Endothelial cell of umbilical vein (primary cell): Measurements from ENCODE around the gene SPINK4.

Experiments used
- EZH2 ChIP-seq: IDR thresholded peaks from 2 replicates; pipeline ENCODE4 v1.6.1; 2012; ENCODE audit warnings: borderline replicate concordance, low read depth, mild to moderate bottlenecking, moderate library complexity, low read length, inconsistent platforms; ENCODE audit not compliant: severe bottlenecking
- JUN ChIP-seq: IDR thresholded peaks from 2 replicates; pipeline ENCODE4 v1.6.1; 2011; ENCODE audit warnings: borderline replicate concordance, low read depth; ENCODE audit not compliant: insufficient read length, insufficient read depth
- POLR2A ChIP-seq: IDR thresholded peaks from 2 replicates; pipeline ENCODE4 v1.6.1; 2012; ENCODE audit warnings: low read depth, mild to moderate bottlenecking, control low read depth, low read length
- POLR2AphosphoS5 ChIP-seq: IDR thresholded peaks from 2 replicates; pipeline ENCODE4 v1.6.1; 2012; ENCODE audit warnings: low read depth, mild to moderate bottlenecking, control low read depth, low read length, moderate library complexity; ENCODE audit not compliant: insufficient read depth
- TF ChIP-seq, protein P1 (sequence below), 2 donors: IDR thresholded peaks; 1 replicate in 1 of 2; 2 replicates in 1 of 2; pipeline ENCODE4 v1.5.1; 2011; ENCODE audit warnings: low read length in 2 of 2, mild to moderate bottlenecking in 2 of 2, moderate library complexity in 2 of 2, control low read depth in 1 of 2, inconsistent platforms in 1 of 2, low read depth in 1 of 2; ENCODE audit not compliant: insufficient read depth in 1 of 2; ENCODE audit errors: extremely low read depth in 1 of 2

DNA sequence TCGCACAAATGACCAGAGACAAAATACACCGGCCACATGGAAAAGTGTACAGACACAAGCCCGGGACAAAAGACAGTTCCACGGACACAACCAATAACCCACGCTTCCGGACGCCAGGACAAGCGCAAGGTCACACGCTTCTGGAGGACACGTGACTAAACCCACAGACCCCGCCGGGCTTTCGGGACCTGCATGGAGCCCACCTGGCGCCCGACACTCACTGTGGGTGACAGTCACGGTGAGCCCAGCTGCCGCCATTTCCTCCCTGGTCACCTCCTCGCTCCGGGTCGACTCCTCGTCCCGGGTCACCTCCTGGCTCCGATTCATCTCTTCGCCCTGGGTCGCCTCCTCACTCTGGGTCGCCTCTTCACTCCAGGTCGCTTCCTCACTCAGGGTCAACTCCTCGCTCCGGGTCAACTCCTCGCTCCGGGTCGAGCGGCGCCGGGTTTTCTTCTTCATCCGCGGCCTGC is 24.1 kb downstream of the SPINK4 start:
- TF ChIP-seq, protein P1, sequence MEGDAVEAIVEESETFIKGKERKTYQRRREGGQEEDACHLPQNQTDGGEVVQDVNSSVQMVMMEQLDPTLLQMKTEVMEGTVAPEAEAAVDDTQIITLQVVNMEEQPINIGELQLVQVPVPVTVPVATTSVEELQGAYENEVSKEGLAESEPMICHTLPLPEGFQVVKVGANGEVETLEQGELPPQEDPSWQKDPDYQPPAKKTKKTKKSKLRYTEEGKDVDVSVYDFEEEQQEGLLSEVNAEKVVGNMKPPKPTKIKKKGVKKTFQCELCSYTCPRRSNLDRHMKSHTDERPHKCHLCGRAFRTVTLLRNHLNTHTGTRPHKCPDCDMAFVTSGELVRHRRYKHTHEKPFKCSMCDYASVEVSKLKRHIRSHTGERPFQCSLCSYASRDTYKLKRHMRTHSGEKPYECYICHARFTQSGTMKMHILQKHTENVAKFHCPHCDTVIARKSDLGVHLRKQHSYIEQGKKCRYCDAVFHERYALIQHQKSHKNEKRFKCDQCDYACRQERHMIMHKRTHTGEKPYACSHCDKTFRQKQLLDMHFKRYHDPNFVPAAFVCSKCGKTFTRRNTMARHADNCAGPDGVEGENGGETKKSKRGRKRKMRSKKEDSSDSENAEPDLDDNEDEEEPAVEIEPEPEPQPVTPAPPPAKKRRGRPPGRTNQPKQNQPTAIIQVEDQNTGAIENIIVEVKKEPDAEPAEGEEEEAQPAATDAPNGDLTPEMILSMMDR (IDR thresholded peaks at IDR 0.05; ENCODE audit: extremely low read depth in 1 of 2, insufficient read depth in 1 of 2, low read depth in 1 of 2, low read length in 2 of 2), result no peak
- TF ChIP-seq EZH2, result no peak
- TF ChIP-seq POLR2A, result no peak
- no peak for TF ChIP-seq POLR2AphosphoS5
- no peak for TF ChIP-seq JUN
